ENCODE measurements around the gene PRM3. TPM values are rescaled to one million over a fixed set of nuclear protein-coding genes. Genes with fewer than 3 reads are reported as not detected.

PRM3 gene
- total and polyA plus RNA-seq, 2 donors (not counting 1 experiment from before 2014, with no cell fraction given) = not detected

DNA sequence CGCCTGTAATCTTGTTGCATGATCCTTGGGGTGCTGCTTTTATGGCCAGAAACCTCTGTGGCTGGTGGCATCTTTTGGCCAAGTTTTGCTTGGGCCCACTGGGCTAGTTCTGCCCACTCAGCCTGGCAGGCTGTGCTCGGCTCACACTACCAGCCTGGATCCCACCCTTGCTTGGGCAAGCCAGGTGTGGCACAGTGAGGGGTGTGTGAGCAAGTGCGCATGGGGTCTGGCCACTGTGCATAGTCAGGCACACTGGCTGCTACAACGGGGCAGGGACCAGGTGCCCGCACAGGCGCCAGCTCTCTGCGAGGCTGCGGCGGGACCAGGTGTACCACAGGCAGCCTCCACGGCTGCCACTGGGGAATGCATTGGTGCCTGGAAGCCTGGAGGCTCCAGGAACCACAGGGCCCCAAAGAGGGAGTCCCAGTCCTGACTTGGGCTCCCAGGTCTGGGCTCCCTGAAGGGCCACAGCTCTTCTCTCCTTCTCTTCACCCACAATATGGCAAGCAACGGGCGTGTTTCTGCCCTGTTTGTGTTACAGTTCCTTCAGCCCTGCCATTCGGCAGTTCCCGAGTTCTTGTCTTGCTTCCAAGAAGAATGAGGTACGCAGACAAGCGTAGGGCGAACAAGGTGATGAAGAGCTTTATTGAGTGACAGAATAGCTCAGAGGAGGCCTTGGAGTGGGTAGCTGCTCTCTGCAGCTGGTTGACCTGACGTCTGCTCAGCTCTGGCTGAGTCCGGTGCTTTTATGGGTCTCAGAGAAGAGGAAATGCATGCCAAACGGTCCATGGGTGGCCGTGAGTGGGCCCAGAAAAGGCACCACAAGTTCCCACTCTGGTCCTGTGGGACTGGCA is 34.4 kb upstream of the PRM3 start:
- TF ChIP-seq, protein P1, sequence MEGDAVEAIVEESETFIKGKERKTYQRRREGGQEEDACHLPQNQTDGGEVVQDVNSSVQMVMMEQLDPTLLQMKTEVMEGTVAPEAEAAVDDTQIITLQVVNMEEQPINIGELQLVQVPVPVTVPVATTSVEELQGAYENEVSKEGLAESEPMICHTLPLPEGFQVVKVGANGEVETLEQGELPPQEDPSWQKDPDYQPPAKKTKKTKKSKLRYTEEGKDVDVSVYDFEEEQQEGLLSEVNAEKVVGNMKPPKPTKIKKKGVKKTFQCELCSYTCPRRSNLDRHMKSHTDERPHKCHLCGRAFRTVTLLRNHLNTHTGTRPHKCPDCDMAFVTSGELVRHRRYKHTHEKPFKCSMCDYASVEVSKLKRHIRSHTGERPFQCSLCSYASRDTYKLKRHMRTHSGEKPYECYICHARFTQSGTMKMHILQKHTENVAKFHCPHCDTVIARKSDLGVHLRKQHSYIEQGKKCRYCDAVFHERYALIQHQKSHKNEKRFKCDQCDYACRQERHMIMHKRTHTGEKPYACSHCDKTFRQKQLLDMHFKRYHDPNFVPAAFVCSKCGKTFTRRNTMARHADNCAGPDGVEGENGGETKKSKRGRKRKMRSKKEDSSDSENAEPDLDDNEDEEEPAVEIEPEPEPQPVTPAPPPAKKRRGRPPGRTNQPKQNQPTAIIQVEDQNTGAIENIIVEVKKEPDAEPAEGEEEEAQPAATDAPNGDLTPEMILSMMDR (conservative IDR thresholded peaks at IDR 0.05 in 1 of 2, IDR thresholded peaks at IDR 0.05 in 1 of 2; ENCODE audit: low read depth in 1 of 2, low read length in 2 of 2) = no peak
- no peak for TF ChIP-seq EZH2 (IDR thresholded peaks at IDR 0.05; ENCODE audit: low read length, missing control alignments)
- no peak overlapping the region for H3K4me3 ChIP-seq (replicated peaks in 1 of 4; ENCODE audit: control extremely low read depth in 1 of 4, insufficient read depth in 1 of 4, low read depth in 3 of 4, low read length in 4 of 4)

DNA sequence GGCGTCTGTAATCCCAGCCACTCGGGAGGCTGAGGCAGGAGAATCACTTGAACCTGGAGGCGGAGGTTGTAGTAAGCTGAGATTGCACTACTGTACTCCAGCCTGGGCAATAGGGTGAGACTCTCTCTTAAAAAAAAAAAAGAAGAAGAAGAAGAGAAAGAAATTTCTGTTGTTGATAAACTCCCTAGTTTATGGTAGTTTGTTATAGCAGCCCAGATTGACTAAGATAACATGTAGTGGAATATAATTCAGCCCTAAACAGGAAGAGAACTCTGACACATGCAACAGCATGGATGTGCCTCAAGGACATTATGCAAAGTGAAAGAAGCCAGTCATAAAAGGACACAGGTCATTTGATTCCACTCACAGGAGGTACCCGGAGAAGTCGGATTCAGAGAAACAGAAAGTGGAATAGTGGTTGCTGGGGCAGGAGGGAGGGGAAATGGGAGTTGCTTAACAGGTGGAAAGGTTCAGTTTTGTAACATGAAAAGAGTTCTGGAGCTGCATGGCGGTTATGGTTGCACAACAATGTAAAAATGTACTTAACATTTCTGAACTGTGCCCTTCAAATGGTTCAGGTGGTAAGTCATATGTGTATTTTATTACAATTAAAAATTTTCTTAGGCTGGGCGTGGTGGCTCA is 33.7 kb upstream of the PRM3 start:
- TF ChIP-seq, protein P1 (conservative IDR thresholded peaks at IDR 0.05 in 1 of 2, IDR thresholded peaks at IDR 0.05 in 1 of 2; ENCODE audit: low read depth in 1 of 2, low read length in 2 of 2) = no peak
- no peak for TF ChIP-seq EZH2 (IDR thresholded peaks at IDR 0.05; ENCODE audit: low read length, missing control alignments)

More for the DNA sequence above, 34.4 kb upstream of the PRM3 start:
- Histone ChIP-seq H3K4me2 (ENCODE audit: extremely low read depth, insufficient read depth, low read length) (no peak overlapping the region), H3K9ac (ENCODE audit: insufficient read depth, low read length) (no peak overlapping the region), H3K9me3 (ENCODE audit: control insufficient read depth, insufficient read depth, low read depth, low read length) (no peaks in the 10 kb centered on the region), H3K36me3 (ENCODE audit: control insufficient read depth, insufficient read depth, low read length) (no peaks in the 10 kb centered on the region), H3K4me1 (ENCODE audit: control insufficient read depth, extremely low read depth, insufficient read depth, low read length) (peaks cover 5% of the 10 kb centered on the region), H4K20me1 (ENCODE audit: control insufficient read depth, extremely low read depth, insufficient read depth, low read length) (no peaks in the 10 kb centered on the region), H2AFZ (ENCODE audit: low read length) (no peak overlapping the region), H3K27me3 (ENCODE audit: control insufficient read depth, insufficient read depth, low read length) (no peaks in the 10 kb centered on the region), H3K79me2 (ENCODE audit: control insufficient read depth, insufficient read depth, low read length) (no peaks in the 10 kb centered on the region), H3K27ac (ENCODE audit: insufficient read depth, low read length) (no peak overlapping the region)
- DNase-seq (ENCODE audit: low read depth in 2 of 2) = no peak

DNA sequence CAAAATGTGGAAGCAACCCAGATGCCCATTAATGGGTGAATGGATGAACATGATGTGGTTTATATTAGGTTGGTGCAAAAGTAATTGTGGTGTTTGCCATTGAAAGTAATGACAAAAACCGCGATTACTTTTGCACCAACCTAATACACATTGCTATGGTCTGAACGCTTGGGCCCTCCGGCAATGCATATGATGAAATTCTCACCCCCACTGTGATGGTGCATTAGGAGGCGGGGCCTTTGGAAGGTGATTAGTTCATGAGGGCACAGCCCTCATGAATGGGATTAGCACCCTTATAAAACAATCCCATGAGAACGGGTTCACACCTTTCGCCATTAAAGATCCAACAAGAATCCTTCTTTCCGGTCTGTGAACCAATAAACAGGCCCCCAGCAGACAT is 33.0 kb upstream of the PRM3 start:
- no peaks in the 10 kb centered on the region for H3K36me3 ChIP-seq (ENCODE audit: control insufficient read depth, insufficient read depth, low read length)
- no peak overlapping the region for H2AFZ ChIP-seq (ENCODE audit: low read length)
- no peak overlapping the region for H3K4me3 ChIP-seq (replicated peaks in 1 of 4; ENCODE audit: control extremely low read depth in 1 of 4, insufficient read depth in 1 of 4, low read depth in 3 of 4, low read length in 4 of 4)
- no peak overlapping the region for H3K4me2 ChIP-seq (ENCODE audit: extremely low read depth, insufficient read depth, low read length)
- H3K79me2 ChIP-seq (ENCODE audit: control insufficient read depth, insufficient read depth, low read length) = no peaks in the 10 kb centered on the region
- no peaks in the 10 kb centered on the region for H3K27me3 ChIP-seq (ENCODE audit: control insufficient read depth, insufficient read depth, low read length)
- no peak for DNase-seq (ENCODE audit: low read depth in 2 of 2)
- TF ChIP-seq, protein P1 (conservative IDR thresholded peaks at IDR 0.05 in 1 of 2, IDR thresholded peaks at IDR 0.05 in 1 of 2; ENCODE audit: low read depth in 1 of 2, low read length in 2 of 2) = no peak
- TF ChIP-seq EZH2 (IDR thresholded peaks at IDR 0.05; ENCODE audit: low read length, missing control alignments) = no peak
- no peaks in the 10 kb centered on the region for H4K20me1 ChIP-seq (ENCODE audit: control insufficient read depth, extremely low read depth, insufficient read depth, low read length)
- H3K27ac ChIP-seq (ENCODE audit: insufficient read depth, low read length) = no peak overlapping the region
- H3K4me1 ChIP-seq (ENCODE audit: control insufficient read depth, extremely low read depth, insufficient read depth, low read length) = no peaks in the 10 kb centered on the region
- H3K9me3 ChIP-seq (ENCODE audit: control insufficient read depth, insufficient read depth, low read depth, low read length) = no peaks in the 10 kb centered on the region
- H3K9ac ChIP-seq (ENCODE audit: insufficient read depth, low read length) = no peak overlapping the region

More for the DNA sequence above, 33.7 kb upstream of the PRM3 start:
- H3K27me3 ChIP-seq (ENCODE audit: control insufficient read depth, insufficient read depth, low read length) = no peaks in the 10 kb centered on the region
- H2AFZ ChIP-seq (ENCODE audit: low read length) = no peak overlapping the region
- no peaks in the 10 kb centered on the region for H4K20me1 ChIP-seq (ENCODE audit: control insufficient read depth, extremely low read depth, insufficient read depth, low read length)
- DNase-seq (ENCODE audit: low read depth in 2 of 2) = no peak
- H3K27ac ChIP-seq (ENCODE audit: insufficient read depth, low read length) = no peak overlapping the region
- H3K4me2 ChIP-seq (ENCODE audit: extremely low read depth, insufficient read depth, low read length) = no peak overlapping the region
- no peaks in the 10 kb centered on the region for H3K4me1 ChIP-seq (ENCODE audit: control insufficient read depth, extremely low read depth, insufficient read depth, low read length)
- H3K9me3 ChIP-seq (ENCODE audit: control insufficient read depth, insufficient read depth, low read depth, low read length) = no peaks in the 10 kb centered on the region
- H3K9ac ChIP-seq (ENCODE audit: insufficient read depth, low read length) = no peak overlapping the region
- H3K36me3 ChIP-seq (ENCODE audit: control insufficient read depth, insufficient read depth, low read length) = no peaks in the 10 kb centered on the region
- H3K4me3 ChIP-seq (replicated peaks in 1 of 4; ENCODE audit: control extremely low read depth in 1 of 4, insufficient read depth in 1 of 4, low read depth in 3 of 4, low read length in 4 of 4) = no peak overlapping the region
- no peaks in the 10 kb centered on the region for H3K79me2 ChIP-seq (ENCODE audit: control insufficient read depth, insufficient read depth, low read length)
